ENCODE data around the gene OXSR1. TPM values are rescaled to one million over a fixed set of nuclear protein-coding genes. Genes with fewer than 3 reads are reported as not detected.

The OXSR1 gene
- total RNA-seq, 1 experiment from 2014 or later: 35.1 TPM

DNA sequence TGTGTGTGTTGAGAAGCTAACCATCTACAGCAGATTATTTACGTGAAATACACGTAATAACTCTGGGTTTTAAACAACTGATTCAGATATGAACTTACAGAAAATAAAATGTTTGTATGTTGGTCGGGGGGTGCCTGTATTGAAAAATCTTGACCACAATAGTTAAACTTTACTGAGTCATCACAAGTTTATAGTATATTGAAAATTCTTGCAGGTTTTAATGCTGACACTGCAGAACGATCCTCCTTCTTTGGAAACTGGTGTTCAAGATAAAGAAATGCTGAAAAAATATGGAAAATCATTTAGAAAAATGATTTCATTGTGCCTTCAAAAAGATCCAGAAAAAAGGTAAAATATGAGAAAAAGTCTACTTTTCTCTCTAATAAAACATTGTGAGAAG, 59.0 kb downstream of the OXSR1 start:
- ChIA-PET POLR2A (no interaction called here), RAD21 (ENCODE audit: low non-redundant PET in 1 of 2, low total read pairs in 2 of 2, uncharacterized antibody in 2 of 2, unreplicated experiment in 2 of 2) (no interaction called here), CTCF (no interaction called here)
- ATAC-seq (no peak), DNase-seq (ENCODE audit: low read depth, low spot score) (no peak)
- no peaks in the 10 kb centered on the region for H3K9me3 ChIP-seq (ENCODE audit: control insufficient read depth in 1 of 2, insufficient read depth in 1 of 2, low read depth in 1 of 2, low read length in 2 of 2)
- TF ChIP-seq, protein P1, sequence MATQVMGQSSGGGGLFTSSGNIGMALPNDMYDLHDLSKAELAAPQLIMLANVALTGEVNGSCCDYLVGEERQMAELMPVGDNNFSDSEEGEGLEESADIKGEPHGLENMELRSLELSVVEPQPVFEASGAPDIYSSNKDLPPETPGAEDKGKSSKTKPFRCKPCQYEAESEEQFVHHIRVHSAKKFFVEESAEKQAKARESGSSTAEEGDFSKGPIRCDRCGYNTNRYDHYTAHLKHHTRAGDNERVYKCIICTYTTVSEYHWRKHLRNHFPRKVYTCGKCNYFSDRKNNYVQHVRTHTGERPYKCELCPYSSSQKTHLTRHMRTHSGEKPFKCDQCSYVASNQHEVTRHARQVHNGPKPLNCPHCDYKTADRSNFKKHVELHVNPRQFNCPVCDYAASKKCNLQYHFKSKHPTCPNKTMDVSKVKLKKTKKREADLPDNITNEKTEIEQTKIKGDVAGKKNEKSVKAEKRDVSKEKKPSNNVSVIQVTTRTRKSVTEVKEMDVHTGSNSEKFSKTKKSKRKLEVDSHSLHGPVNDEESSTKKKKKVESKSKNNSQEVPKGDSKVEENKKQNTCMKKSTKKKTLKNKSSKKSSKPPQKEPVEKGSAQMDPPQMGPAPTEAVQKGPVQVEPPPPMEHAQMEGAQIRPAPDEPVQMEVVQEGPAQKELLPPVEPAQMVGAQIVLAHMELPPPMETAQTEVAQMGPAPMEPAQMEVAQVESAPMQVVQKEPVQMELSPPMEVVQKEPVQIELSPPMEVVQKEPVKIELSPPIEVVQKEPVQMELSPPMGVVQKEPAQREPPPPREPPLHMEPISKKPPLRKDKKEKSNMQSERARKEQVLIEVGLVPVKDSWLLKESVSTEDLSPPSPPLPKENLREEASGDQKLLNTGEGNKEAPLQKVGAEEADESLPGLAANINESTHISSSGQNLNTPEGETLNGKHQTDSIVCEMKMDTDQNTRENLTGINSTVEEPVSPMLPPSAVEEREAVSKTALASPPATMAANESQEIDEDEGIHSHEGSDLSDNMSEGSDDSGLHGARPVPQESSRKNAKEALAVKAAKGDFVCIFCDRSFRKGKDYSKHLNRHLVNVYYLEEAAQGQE (IDR thresholded peaks at IDR 0.05; ENCODE audit: low read depth): no peak
- TF ChIP-seq, protein P2, sequence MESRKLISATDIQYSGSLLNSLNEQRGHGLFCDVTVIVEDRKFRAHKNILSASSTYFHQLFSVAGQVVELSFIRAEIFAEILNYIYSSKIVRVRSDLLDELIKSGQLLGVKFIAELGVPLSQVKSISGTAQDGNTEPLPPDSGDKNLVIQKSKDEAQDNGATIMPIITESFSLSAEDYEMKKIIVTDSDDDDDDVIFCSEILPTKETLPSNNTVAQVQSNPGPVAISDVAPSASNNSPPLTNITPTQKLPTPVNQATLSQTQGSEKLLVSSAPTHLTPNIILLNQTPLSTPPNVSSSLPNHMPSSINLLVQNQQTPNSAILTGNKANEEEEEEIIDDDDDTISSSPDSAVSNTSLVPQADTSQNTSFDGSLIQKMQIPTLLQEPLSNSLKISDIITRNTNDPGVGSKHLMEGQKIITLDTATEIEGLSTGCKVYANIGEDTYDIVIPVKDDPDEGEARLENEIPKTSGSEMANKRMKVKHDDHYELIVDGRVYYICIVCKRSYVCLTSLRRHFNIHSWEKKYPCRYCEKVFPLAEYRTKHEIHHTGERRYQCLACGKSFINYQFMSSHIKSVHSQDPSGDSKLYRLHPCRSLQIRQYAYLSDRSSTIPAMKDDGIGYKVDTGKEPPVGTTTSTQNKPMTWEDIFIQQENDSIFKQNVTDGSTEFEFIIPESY (IDR thresholded peaks at IDR 0.05; ENCODE audit: extremely low read depth, insufficient replicate concordance, low read length): no peak
- no peak for TF ChIP-seq POLR2AphosphoS5 (IDR thresholded peaks at IDR 0.05; ENCODE audit: low read depth, low read length)
- no peak for TF ChIP-seq EZH2phosphoT487 (IDR thresholded peaks at IDR 0.05; ENCODE audit: borderline replicate concordance)
- no peak for TF ChIP-seq RAD21 (IDR thresholded peaks at IDR 0.05; ENCODE audit: low read depth)
- no peak for TF ChIP-seq ZNF274 (IDR thresholded peaks at IDR 0.05; ENCODE audit: low read depth, low read length)
- no peak for TF ChIP-seq FOSL1 (IDR thresholded peaks at IDR 0.05; ENCODE audit: low read depth)
- no peak for TF ChIP-seq EGR1 (IDR thresholded peaks at IDR 0.05; ENCODE audit: low read depth)
- TF ChIP-seq JUND (IDR thresholded peaks at IDR 0.05): no peak
- no peak for TF ChIP-seq TCF7L2 (IDR thresholded peaks at IDR 0.05; ENCODE audit: borderline replicate concordance, extremely low read depth, insufficient read depth, insufficient read length)
- no peak for TF ChIP-seq EZH2 (IDR thresholded peaks at IDR 0.05)
- no peak for TF ChIP-seq POLR2A (IDR thresholded peaks at IDR 0.05; ENCODE audit: borderline replicate concordance, extremely low read depth, insufficient read depth, insufficient read length)
- no peak for TF ChIP-seq ZFX (IDR thresholded peaks at IDR 0.05)
- peaks cover 0 to 4% of the 10 kb centered on the region in 2 experiments; a peak in 1 of 4 replicates for H3K4me1 ChIP-seq (ENCODE audit: control insufficient read depth in 1 of 2, insufficient read depth in 2 of 2, low read length in 2 of 2)
- no peak overlapping the region for H3K27ac ChIP-seq (ENCODE audit: low read depth, low read length)
- H3K9ac ChIP-seq (ENCODE audit: low read length): no peak overlapping the region
- no TSS peak for BruUV-seq (replicated peaks)
- intact Hi-C loops (cut with micrococcal nuclease): no loop called here
- no peak overlapping the region for H3K4me2 ChIP-seq (ENCODE audit: low read length)
- peaks cover 6 to 12% of the 10 kb centered on the region in 2 experiments; a peak in 3 of 4 replicates for H3K36me3 ChIP-seq (ENCODE audit: control insufficient read depth in 1 of 2, insufficient read depth in 2 of 2, low read length in 2 of 2)
- H3K27me3 ChIP-seq (ENCODE audit: insufficient read depth, low read length): no peaks in the 10 kb centered on the region
- no peak overlapping the region for H3K4me3 ChIP-seq (replicated peaks in 1 of 2; ENCODE audit: low read depth in 1 of 2, low read length in 2 of 2)
- H3K9me2 ChIP-seq (ENCODE audit: insufficient read depth): no peaks in the 10 kb centered on the region
- H2AFZ ChIP-seq (ENCODE audit: low read depth, low read length, poor library complexity, severe bottlenecking): no peak overlapping the region
- peaks cover 16% of the 10 kb centered on the region for H3K79me2 ChIP-seq (ENCODE audit: insufficient read depth, low read length)
- H4K20me1 ChIP-seq (ENCODE audit: insufficient read depth): 0 out of 2 replicates have a peak, but pooled peaks cover 9% of the 10 kb centered on the region

Data from HCT116 (cell line).